ENCODE measurements around the gene RFC4. TPM values are rescaled to one million over a fixed set of nuclear protein-coding genes. Genes with fewer than 3 reads are reported as not detected.

RFC4 gene
- total and polyA plus RNA-seq, 12 donors = 5.3 to 30.6 (median 9.1) TPM

GRCh38 chr3:186844908-186845307, 38.6 kb upstream of the RFC4 start:
- no peaks in the 10 kb centered on the region for H3K4me1 ChIP-seq (replicated peaks in 1 of 2)
- no peak overlapping the region for H3K27ac ChIP-seq
- H3K27me3 ChIP-seq = peaks cover 12% of the 10 kb centered on the region
- intact Hi-C loops (cut with DNase I) = loop anchor here (5.0 to 10.0 kb wide), 2 partner anchors 177 to 320 kb away; no protein-coding TSS in a partner anchor
- H3K36me3 ChIP-seq (replicated peaks in 1 of 2) = no peaks in the 10 kb centered on the region
- no peak for DNase-seq
- WGBS, 4 donors = 82 to 90% (median 83%) methylated on average over 11 of the region's 11 CpGs
- H3K4me3 ChIP-seq = no peak overlapping the region
- TF ChIP-seq CTCF (IDR thresholded peaks at IDR 0.05) = no peak
- no peak for TF ChIP-seq POLR2A (IDR thresholded peaks at IDR 0.05)
- no peaks in the 10 kb centered on the region for H3K9me3 ChIP-seq (replicated peaks in 1 of 3)

GRCh38 chr3:186843039-186843432, 36.8 kb upstream of the RFC4 start:
- WGBS, 4 donors = 73 to 86% (median 80%) methylated on average over 3 of the region's 3 CpGs
- Histone ChIP-seq H3K27me3 (peaks cover 6% of the 10 kb centered on the region), H3K9me3 (replicated peaks in 1 of 3) (no peaks in the 10 kb centered on the region), H3K36me3 (replicated peaks in 1 of 2) (no peaks in the 10 kb centered on the region), H3K4me1 (replicated peaks in 1 of 2) (no peaks in the 10 kb centered on the region), H3K4me3 (no peak overlapping the region), H3K27ac (no peak overlapping the region)
- TF ChIP-seq POLR2A (IDR thresholded peaks at IDR 0.05) (no peak), CTCF (IDR thresholded peaks at IDR 0.05) (no peak)
- no peak for DNase-seq
- intact Hi-C loops (cut with DNase I) = loop anchor here (5.0 to 10.0 kb wide), 2 partner anchors 179 to 322 kb away; no protein-coding TSS in a partner anchor

- H3K4me1 ChIP-seq (replicated peaks in 1 of 2) = no peaks in the 10 kb centered on the region
- no peak for TF ChIP-seq POLR2A (IDR thresholded peaks at IDR 0.05)
- no peak for TF ChIP-seq CTCF (IDR thresholded peaks at IDR 0.05)
- H3K4me3 ChIP-seq = no peak within 1 kb of the TSS
- peaks cover 6% of the 10 kb centered on the region for H3K27me3 ChIP-seq
- H3K9me3 ChIP-seq (replicated peaks in 1 of 3) = no peaks in the 10 kb centered on the region
- H3K36me3 ChIP-seq (replicated peaks in 1 of 2) = no peaks in the 10 kb centered on the region
- 81 to 84% (median 81%) methylated on average over 5 to 7 of the region's 7 CpGs for WGBS, 4 donors
- intact Hi-C loops (cut with DNase I) = loop anchor here (5.0 to 10.0 kb wide), 2 partner anchors 180 to 322 kb away; no protein-coding TSS in a partner anchor
- no peak for DNase-seq
- no peak within 1 kb of the TSS for H3K27ac ChIP-seq
Measured at GRCh38 chr3:186842426-186843038, 36.2 kb upstream of the RFC4 start, which contains the start of gene ADIPOQ. Gene ADIPOQ (plus strand): TSS chr3:186842710. CDS start chr3:186853059, 10,349 bp downstream.

- Histone ChIP-seq H3K4me3 (no peak overlapping the region), H3K27me3 (peaks cover 6% of the 10 kb centered on the region), H3K4me1 (replicated peaks in 1 of 2) (no peaks in the 10 kb centered on the region), H3K36me3 (replicated peaks in 1 of 2) (no peaks in the 10 kb centered on the region), H3K27ac (no peak overlapping the region), H3K9me3 (replicated peaks in 1 of 3) (no peaks in the 10 kb centered on the region)
- intact Hi-C loops (cut with DNase I) = loop anchor here (5.0 to 10.0 kb wide), 2 partner anchors 181 to 323 kb away; no protein-coding TSS in a partner anchor
- 76 to 89% (median 83%) methylated on average over 3 to 4 of the region's 4 CpGs for WGBS, 4 donors
- no peak for DNase-seq
- TF ChIP-seq CTCF (IDR thresholded peaks at IDR 0.05) = no peak
Measured at GRCh38 chr3:186841620-186842019, 35.3 kb upstream of the RFC4 start.
